Hepatocyte (in vitro differentiated cells): Measurements from ENCODE around the gene ABL1. TPM values are rescaled to one million over a fixed set of nuclear protein-coding genes. Genes with fewer than 3 reads are reported as not detected.

Experiments
- DNase-seq: peaks from one replicate; pipeline ENCODE4 v3.0.0-alpha.2; 2016; ENCODE audit warnings: low spot score
- H2AFZ ChIP-seq: fragments of 200-600 bp; sonication (generic); 2 replicates; pipeline ENCODE4 v1.6.0; 2016; ENCODE audit warnings: antibody characterized with exemption, mild to moderate bottlenecking
- H3K27ac ChIP-seq: fragments of 200-600 bp; sonication (generic); 2 replicates; pipeline ENCODE4 v1.5.1; 2016; ENCODE audit warnings: mild to moderate bottlenecking
- H3K27me3 ChIP-seq: fragments of 200-600 bp; sonication (generic); 2 replicates; pipeline ENCODE4 v1.6.1; 2016
- H3K36me3 ChIP-seq: fragments of 200-600 bp; sonication (generic); replicated peaks from 2 replicates; pipeline ENCODE4 v1.5.1; 2016; ENCODE audit warnings: low read depth; ENCODE audit not compliant: insufficient read depth
- H3K4me1 ChIP-seq: fragments of 200-600 bp; sonication (generic); 2 replicates; pipeline ENCODE4 v1.5.1; 2016; ENCODE audit warnings: mild to moderate bottlenecking, moderate library complexity; ENCODE audit not compliant: insufficient read depth
- H3K4me2 ChIP-seq: fragments of 200-600 bp; sonication (generic); 2 replicates; pipeline ENCODE4 v1.6.0; 2016
- H3K4me3 ChIP-seq: fragments of 200-600 bp; sonication (generic); 2 replicates; pipeline ENCODE4 v1.5.1; 2016; ENCODE audit warnings: mild to moderate bottlenecking
- H3K79me2 ChIP-seq: fragments of 200-600 bp; sonication (generic); 2 replicates; pipeline ENCODE4 v1.6.0; 2017; ENCODE audit warnings: mild to moderate bottlenecking
- H3K9me2 ChIP-seq: fragments of 200-600 bp; sonication (generic); replicated peaks from 2 replicates; pipeline ENCODE4 v1.6.0; 2017; ENCODE audit warnings: mild to moderate bottlenecking; ENCODE audit not compliant: insufficient read depth
- H3K9me3 ChIP-seq: fragments of 200-600 bp; sonication (generic); 2 replicates; pipeline ENCODE4 v1.5.1; 2016; ENCODE audit warnings: low read depth, mild to moderate bottlenecking
- H4K20me1 ChIP-seq: fragments of 200-600 bp; sonication (generic); 2 replicates; pipeline ENCODE4 v1.6.0; 2016; ENCODE audit warnings: mild to moderate bottlenecking; ENCODE audit not compliant: insufficient read depth, poor library complexity, severe bottlenecking
- EZH2 ChIP-seq: fragments of 200-600 bp; sonication (generic); IDR thresholded peaks from 2 replicates; pipeline ENCODE4 v1.6.1; 2016; ENCODE audit warnings: antibody characterized with exemption, mild to moderate bottlenecking, borderline replicate concordance
- EZH2phosphoT487 ChIP-seq: fragments of 200-600 bp; sonication (generic); IDR thresholded peaks from one replicate; pipeline ENCODE4 v1.6.1; 2018; ENCODE audit warnings: antibody characterized with exemption, mild to moderate bottlenecking, low read depth, moderate library complexity; ENCODE audit not compliant: unreplicated experiment, severe bottlenecking
- WGBS: methylation state at CpG from one replicate; pipeline ENCODE4 v1.1.6; 2016; ENCODE audit warnings: low lambda C conversion rate; ENCODE audit errors: missing lambda C conversion rate; 5-methylcytosine and 5-hydroxymethylcytosine counted together
- polyA plus RNA-seq: library from polyadenylated mRNA; unstranded; fragments of >200 nt; fragmentation: Nextera tagmentation; extraction: Ambion mirVana; gene quantifications from 2 replicates; pipeline ENCODE4 v1.2.1, GENCODE V29; 2016
- total RNA-seq: library from RNA; depleted of rRNA; stranded (reverse); fragments of >200 nt; gene quantifications from 2 replicates; pipeline ENCODE4 v1.2.3, GENCODE V29; 2014
- TF ChIP-seq, protein P1 (sequence below): fragments of 200-600 bp; sonication (generic); IDR thresholded peaks from 2 replicates; pipeline ENCODE4 v1.5.1; 2016; ENCODE audit warnings: antibody characterized with exemption, mild to moderate bottlenecking; ENCODE audit not compliant: poor library complexity

ABL1 gene
- total and polyA plus RNA-seq, 2 experiments from 2014 or later: 43.2 to 46.6 TPM

DNA sequence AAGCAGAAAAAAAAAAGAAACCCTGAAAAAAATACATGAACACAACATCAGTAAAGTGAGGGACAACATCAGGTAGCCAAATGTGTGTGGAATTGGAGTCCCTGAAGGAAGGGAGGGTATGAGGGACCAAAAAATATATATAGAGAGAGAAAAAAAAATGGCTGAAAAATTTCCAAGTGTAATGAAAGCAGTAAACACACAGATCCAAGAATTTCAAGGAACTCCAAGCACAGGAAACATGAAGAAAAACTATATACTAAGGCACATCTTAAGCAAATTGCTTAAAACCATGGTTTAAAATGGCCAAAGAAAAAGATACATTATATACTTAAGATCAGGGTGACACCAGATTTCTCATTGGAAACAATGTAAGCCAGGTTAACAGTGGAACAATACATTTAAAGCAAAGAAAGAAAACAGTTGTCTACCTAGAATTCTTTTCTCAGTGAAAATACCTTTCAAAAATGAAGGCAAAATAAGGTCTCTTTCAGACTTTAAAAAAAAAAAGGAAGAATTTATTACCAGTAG lies 24.4 kb upstream of the ABL1 start:
- no peak overlapping the region for H2AFZ ChIP-seq
- H3K36me3 ChIP-seq: no peaks in the 10 kb centered on the region
- no peak overlapping the region for H3K27ac ChIP-seq
- no peak overlapping the region for H3K4me3 ChIP-seq
- H3K4me1 ChIP-seq: no peaks in the 10 kb centered on the region
- no peak overlapping the region for H3K4me2 ChIP-seq
- H3K27me3 ChIP-seq: no peaks in the 10 kb centered on the region
- H4K20me1 ChIP-seq: no peaks in the 10 kb centered on the region
- H3K9me3 ChIP-seq: no peaks in the 10 kb centered on the region
- no peak for DNase-seq
- H3K9me2 ChIP-seq: no peaks in the 10 kb centered on the region
- TF ChIP-seq EZH2 (no peak), EZH2phosphoT487 (no peak)
- TF ChIP-seq, protein P1, sequence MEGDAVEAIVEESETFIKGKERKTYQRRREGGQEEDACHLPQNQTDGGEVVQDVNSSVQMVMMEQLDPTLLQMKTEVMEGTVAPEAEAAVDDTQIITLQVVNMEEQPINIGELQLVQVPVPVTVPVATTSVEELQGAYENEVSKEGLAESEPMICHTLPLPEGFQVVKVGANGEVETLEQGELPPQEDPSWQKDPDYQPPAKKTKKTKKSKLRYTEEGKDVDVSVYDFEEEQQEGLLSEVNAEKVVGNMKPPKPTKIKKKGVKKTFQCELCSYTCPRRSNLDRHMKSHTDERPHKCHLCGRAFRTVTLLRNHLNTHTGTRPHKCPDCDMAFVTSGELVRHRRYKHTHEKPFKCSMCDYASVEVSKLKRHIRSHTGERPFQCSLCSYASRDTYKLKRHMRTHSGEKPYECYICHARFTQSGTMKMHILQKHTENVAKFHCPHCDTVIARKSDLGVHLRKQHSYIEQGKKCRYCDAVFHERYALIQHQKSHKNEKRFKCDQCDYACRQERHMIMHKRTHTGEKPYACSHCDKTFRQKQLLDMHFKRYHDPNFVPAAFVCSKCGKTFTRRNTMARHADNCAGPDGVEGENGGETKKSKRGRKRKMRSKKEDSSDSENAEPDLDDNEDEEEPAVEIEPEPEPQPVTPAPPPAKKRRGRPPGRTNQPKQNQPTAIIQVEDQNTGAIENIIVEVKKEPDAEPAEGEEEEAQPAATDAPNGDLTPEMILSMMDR: no peak
- peaks cover 21% of the 10 kb centered on the region for H3K79me2 ChIP-seq

DNA sequence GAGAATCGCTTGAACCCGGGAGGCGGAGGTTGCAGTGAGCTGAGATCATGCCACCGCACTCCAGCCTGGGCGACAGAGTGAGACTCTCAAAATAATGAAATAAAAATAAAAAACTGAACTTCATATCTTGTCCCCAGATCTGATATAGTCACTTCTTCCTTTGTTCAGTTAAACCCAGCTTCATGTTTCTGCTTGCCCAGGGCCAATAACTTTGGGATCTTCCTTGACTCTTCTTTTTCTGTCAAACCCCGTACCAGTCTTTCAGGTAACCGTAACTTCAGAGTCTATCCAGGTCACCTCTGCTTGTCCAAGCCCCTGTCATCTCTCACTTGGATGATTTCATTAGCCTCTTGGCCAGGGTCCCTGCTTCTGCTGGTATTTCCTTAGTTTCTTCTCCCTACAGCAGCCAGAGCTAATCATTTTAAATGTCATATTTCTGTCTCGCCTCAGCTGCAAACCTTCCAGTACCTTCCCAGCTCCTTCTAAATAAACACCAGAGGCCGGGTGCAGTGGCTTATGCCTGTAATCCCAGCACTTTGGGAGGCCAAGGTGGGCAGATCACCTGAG lies 19.7 kb upstream of the ABL1 start:
- Histone ChIP-seq H3K36me3 (no peaks in the 10 kb centered on the region), H3K4me2 (no peak overlapping the region), H3K27me3 (no peaks in the 10 kb centered on the region), H3K27ac (no peak overlapping the region), H3K4me3 (no peak overlapping the region), H3K4me1 (no peaks in the 10 kb centered on the region), H3K9me3 (no peaks in the 10 kb centered on the region), H3K79me2 (peaks cover 32% of the 10 kb centered on the region), H2AFZ (no peak overlapping the region), H4K20me1 (no peaks in the 10 kb centered on the region), H3K9me2 (no peaks in the 10 kb centered on the region)
- no peak for DNase-seq
- 89% methylated on average over 9 of the region's 9 CpGs for WGBS
- TF ChIP-seq, protein P1: no peak
- TF ChIP-seq EZH2phosphoT487 (no peak), EZH2 (no peak)

DNA sequence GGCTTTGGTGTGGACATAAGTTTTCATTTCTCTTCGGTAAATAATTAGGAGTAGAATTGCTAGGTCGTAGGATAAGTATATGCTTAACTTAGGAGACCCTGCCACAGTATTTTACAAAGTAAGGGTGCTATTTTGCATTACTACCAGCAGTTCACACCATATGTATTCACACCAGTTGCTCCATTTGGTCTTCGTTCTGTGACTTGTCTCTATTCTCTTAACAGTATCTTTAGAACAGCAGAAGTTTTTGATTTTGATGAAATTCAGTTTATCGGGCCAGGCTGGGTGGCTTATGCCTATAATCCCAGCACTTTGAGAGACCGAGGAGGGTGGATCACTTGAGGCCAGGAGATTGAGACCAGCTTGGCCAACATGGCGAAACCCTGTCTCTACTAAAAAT lies 17.1 kb upstream of the ABL1 start:
- no peak overlapping the region for H3K4me3 ChIP-seq
- no peaks in the 10 kb centered on the region for H4K20me1 ChIP-seq
- H3K9me2 ChIP-seq: no peaks in the 10 kb centered on the region
- no peak for DNase-seq
- H3K36me3 ChIP-seq: no peaks in the 10 kb centered on the region
- no peaks in the 10 kb centered on the region for H3K9me3 ChIP-seq
- H3K27me3 ChIP-seq: no peaks in the 10 kb centered on the region
- peaks cover 4% of the 10 kb centered on the region for H3K4me1 ChIP-seq
- TF ChIP-seq, protein P1: no peak
- TF ChIP-seq EZH2 (no peak), EZH2phosphoT487 (no peak)
- WGBS: 84% methylated on average over 6 of the region's 6 CpGs
- H2AFZ ChIP-seq: no peak overlapping the region
- H3K79me2 ChIP-seq: peaks cover 49% of the 10 kb centered on the region
- H3K4me2 ChIP-seq: no peak overlapping the region
- no peak overlapping the region for H3K27ac ChIP-seq
